Measurements from ENCODE around the gene MPP1. TPM values are rescaled to one million over a fixed set of nuclear protein-coding genes. Genes with fewer than 3 reads are reported as not detected.

The MPP1 gene
- total RNA-seq, 6 experiments from 2014 or later = 20.2 to 51.7 (median 32.5) TPM

DNA sequence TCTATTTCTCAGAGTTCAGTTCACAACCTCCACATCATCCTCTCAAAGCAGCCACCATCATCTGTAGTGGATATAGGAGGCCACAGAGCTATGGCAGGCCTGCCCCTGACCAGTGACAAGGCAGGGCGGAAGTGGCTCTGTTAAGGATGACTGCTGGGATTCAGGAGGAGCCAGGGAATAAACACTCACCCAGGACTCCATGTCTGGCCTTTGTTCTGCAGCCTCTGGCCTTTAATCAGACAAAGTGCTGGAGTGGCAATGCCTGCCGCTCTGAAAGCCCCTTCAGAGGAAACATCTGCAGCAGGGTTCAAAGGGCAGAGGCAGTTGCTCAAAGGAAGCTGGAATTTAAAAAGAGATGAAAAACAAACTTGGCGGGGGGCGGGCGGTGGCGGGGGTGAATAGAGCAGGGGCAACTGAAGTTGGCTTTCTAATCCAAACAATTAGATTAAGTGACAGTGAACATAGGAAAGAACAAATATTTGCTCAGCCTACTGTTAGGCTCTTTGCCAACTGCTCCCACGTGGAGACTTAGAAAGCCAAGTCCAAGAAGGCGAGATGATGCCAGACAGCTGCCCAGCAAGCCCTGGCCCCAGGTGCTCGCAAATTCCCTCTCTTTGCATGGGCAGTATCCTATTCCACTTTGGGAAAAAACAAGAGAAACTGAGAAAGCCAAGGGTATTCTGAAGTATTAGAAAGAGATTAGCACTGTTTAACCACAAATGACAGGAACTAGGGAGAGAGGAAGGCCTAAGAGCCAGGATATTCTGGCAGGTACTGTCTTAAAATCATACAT is 5.5 kb downstream of the MPP1 start:
- Histone ChIP-seq H3K27me3 (no peaks in the 10 kb centered on the region), H3K4me3 (no peak overlapping the region), H3K27ac (peak overlapping the region; percentile 18 to 36 (median 31)), H3K4me1 (peaks cover 0 to 31% (median 9%) of the 10 kb centered on the region in 4 donors), H3K9me3 (no peaks in the 10 kb centered on the region), H3K36me3 (no peaks in the 10 kb centered on the region)
- peak in 2 of 3 donors; percentile 27 to 54 for DNase-seq
- WGBS (ENCODE audit: insufficient coverage, low coverage, low lambda C conversion rate, missing lambda C conversion rate) = 22% methylated on average over 9 of the region's 9 CpGs
- intact Hi-C loops (cut with DNase I) = no loop called here
- peak; percentile 53 to 72 (median 62) for ATAC-seq
- TF ChIP-seq POLR2A (IDR thresholded peaks at IDR 0.05) (no peak), CTCF (IDR thresholded peaks at IDR 0.05) (no peak)

DNA sequence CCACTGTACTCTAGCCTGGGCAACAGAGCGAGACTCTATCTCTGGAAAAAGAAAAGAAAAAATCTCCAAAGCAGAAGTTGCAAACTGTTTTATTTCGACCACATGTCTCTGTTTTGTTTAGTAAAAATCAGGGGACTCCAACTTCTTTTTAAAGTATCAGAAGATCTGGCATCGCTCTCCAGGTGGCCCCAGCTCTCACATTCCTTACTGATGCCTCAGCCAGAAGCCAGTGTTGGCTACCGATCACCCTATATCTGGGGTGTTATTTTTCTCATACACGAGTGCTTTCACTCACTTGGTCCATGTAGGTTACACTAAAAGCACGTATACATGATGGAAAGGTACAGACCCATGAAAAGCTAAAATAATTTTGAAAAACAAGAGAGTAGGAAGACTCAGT is 8.3 kb downstream of the MPP1 start:
- no peaks in the 10 kb centered on the region for H3K9me3 ChIP-seq
- no peaks in the 10 kb centered on the region for H3K27me3 ChIP-seq
- DNase-seq = no peak
- WGBS (ENCODE audit: insufficient coverage, low coverage, low lambda C conversion rate, missing lambda C conversion rate) = 53% methylated on average over 6 of the region's 6 CpGs
- no peak for TF ChIP-seq CTCF (IDR thresholded peaks at IDR 0.05)
- TF ChIP-seq POLR2A (IDR thresholded peaks at IDR 0.05) = no peak
- H3K4me3 ChIP-seq = no peak overlapping the region
- ATAC-seq = no peak
- intact Hi-C loops (cut with DNase I) = no loop called here
- H3K36me3 ChIP-seq = no peaks in the 10 kb centered on the region
- peaks cover 0 to 21% (median 10%) of the 10 kb centered on the region in 4 donors for H3K4me1 ChIP-seq
- H3K27ac ChIP-seq = no peak overlapping the region

DNA sequence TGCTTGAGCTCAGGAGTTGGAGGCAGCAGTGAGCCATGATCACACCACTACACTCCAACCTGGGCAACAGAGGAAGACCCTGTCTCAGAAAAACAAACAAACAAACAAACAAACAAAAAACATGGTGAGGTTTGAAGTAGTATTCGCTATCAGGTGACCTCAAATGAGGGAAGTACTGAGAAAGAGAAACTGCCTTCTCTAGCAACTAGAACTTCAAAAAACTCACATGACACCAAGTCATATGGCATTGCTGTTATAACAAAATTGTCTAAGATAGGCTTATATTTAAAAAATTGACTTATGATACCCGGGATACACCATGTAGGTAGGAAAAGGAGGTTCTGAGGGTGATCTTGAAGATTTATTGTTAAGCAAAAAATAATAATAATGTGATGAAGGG is 10.3 kb downstream of the MPP1 start:
- intact Hi-C loops (cut with DNase I) = no loop called here
- DNase-seq (no peak), ATAC-seq (no peak)
- no peak for TF ChIP-seq POLR2A (IDR thresholded peaks at IDR 0.05)
- TF ChIP-seq CTCF (IDR thresholded peaks at IDR 0.05) = no peak
- no peak overlapping the region for H3K27ac ChIP-seq
- no peaks in the 10 kb centered on the region for H3K27me3 ChIP-seq
- peaks cover 0 to 24% (median 6%) of the 10 kb centered on the region in 4 donors for H3K4me1 ChIP-seq
- no peak overlapping the region for H3K4me3 ChIP-seq
- H3K36me3 ChIP-seq = no peaks in the 10 kb centered on the region
- H3K9me3 ChIP-seq = no peaks in the 10 kb centered on the region
- 28% methylated on average over 2 of the region's 2 CpGs for WGBS (ENCODE audit: insufficient coverage, low coverage, low lambda C conversion rate, missing lambda C conversion rate)

DNA sequence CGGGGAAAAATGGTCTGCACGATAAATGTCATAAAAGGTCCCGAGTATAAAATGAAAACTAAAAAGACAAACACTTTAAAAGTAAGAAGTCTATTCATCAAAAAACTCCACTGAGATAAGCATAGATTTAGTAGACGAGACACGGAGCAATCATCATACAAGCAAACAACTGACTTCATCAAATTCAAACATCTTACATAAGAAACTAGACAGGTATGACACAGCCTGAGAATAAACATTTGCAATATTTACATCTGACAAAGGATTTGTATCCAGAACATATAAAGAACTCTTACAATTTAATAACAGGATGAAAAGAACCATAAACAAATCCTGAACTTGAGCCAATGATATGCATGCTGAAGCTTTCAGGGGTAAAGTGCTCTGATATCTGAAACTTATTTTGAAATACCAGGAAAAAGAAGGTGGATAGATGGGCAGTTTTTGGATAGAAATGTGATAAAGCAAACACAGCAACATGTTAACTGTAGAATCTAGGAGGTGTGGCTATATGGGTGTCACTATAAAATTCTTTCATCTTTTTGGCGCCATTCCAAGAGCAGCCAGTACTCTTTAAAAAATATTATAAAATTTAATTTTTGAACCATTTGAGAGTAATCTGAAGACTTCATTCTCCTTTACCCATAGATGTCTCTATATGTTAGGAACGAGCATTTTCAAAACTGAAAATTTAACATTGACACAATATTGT is 12.0 kb downstream of the MPP1 start:
- WGBS (ENCODE audit: insufficient coverage, low coverage, low lambda C conversion rate, missing lambda C conversion rate) = 50% methylated on average over 7 of the region's 7 CpGs
- ATAC-seq (peak; percentile 17 to 62 (median 42)), DNase-seq (no peak)
- peaks cover 0 to 17% (median 0%) of the 10 kb centered on the region in 4 donors for H3K4me1 ChIP-seq
- intact Hi-C loops (cut with DNase I) = no loop called here
- no peaks in the 10 kb centered on the region for H3K27me3 ChIP-seq
- no peak overlapping the region for H3K4me3 ChIP-seq
- H3K36me3 ChIP-seq = no peaks in the 10 kb centered on the region
- H3K27ac ChIP-seq = no peak overlapping the region
- TF ChIP-seq POLR2A (IDR thresholded peaks at IDR 0.05) (no peak), CTCF (IDR thresholded peaks at IDR 0.05) (no peak)
- H3K9me3 ChIP-seq = no peaks in the 10 kb centered on the region
